Ascending aorta (tissue), 2 donors: ENCODE results near the gene HMCES. TPM values are rescaled to one million over a fixed set of nuclear protein-coding genes. Genes with fewer than 3 reads are reported as not detected.

ENCODE experiments used
- DNase-seq, 2 donors: peaks; one replicate each; pipeline ENCODE4 v3.0.0-alpha.2; 2019; ENCODE audit warnings: low spot score in 2 of 2
- H3K27ac ChIP-seq, 2 donors: fragments of 200-600 bp; sonication (generic); one replicate each; pipeline ENCODE4 v1.5.1; 2016 to 2017; ENCODE audit warnings: mild to moderate bottlenecking in 1 of 2
- H3K27me3 ChIP-seq: fragments of 200-600 bp; sonication (generic); one replicate; pipeline ENCODE4 v1.5.1; 2017
- H3K36me3 ChIP-seq, 2 donors: fragments of 200-600 bp; sonication (generic); one replicate each; pipeline ENCODE4 v1.5.1; 2016
- H3K4me1 ChIP-seq, 2 donors: fragments of 200-600 bp; sonication (generic); one replicate each; pipeline ENCODE4 v1.5.1; 2016 to 2017; ENCODE audit warnings: mild to moderate bottlenecking in 1 of 2
- H3K4me3 ChIP-seq, 2 donors: fragments of 200-600 bp; sonication (generic); one replicate each; pipeline ENCODE4 v1.5.1; 2016 to 2017; ENCODE audit warnings: mild to moderate bottlenecking in 1 of 2
- H3K9me3 ChIP-seq, 2 donors: fragments of 200-600 bp; sonication (generic); one replicate each; pipeline ENCODE4 v1.5.1; 2016
- CTCF ChIP-seq, 3 experiments: fragments of 200-600 bp in 2 of 3; fragments of 450-650 bp in 1 of 3; sonication (generic) in 2 of 3; IDR thresholded peaks; one replicate each; pipeline ENCODE4 v1.5.1; 2016 to 2019; ENCODE audit warnings: antibody characterized with exemption in 3 of 3, mild to moderate bottlenecking in 1 of 3, moderate library complexity in 1 of 3
- intact Hi-C: fragments of 100-400 bp; cut with DNase I; formaldehyde crosslinking; loops from one replicate; pipeline ENCODE4 v1.15.1; 2023
- total RNA-seq: library from RNA; depleted of rRNA; stranded (reverse); fragments of >200 nt; gene quantifications from one replicate; pipeline ENCODE4 v1.1.0, GENCODE V29; 2016

HMCES gene
- total RNA-seq, 1 donor from 2014 or later = 11.2 TPM

GRCh38 chr3:129316248-129317013 lies 37.8 kb downstream of the HMCES start:
- Histone ChIP-seq H3K9me3 (no peaks in the 10 kb centered on the region), H3K27me3 (no peaks in the 10 kb centered on the region), H3K36me3 (peaks cover 0 to 3% of the 10 kb centered on the region in 2 donors), H3K27ac (peak overlapping the region; percentile 89 to 90), H3K4me1 (peaks cover 5 to 18% of the 10 kb centered on the region in 2 donors), H3K4me3 (peak overlapping the region; percentile 82 to 87)
- intact Hi-C loops = loop anchor here (1.0 to 5.0 kb wide), 3 partner anchors 11 to 311 kb away; no protein-coding TSS in a partner anchor
- TF ChIP-seq CTCF (IDR thresholded peaks at IDR 0.05) = peak in 2 of 3 experiments; percentile 57 to 68
- DNase-seq = peak in 1 of 2 donors; percentile 91

DNA sequence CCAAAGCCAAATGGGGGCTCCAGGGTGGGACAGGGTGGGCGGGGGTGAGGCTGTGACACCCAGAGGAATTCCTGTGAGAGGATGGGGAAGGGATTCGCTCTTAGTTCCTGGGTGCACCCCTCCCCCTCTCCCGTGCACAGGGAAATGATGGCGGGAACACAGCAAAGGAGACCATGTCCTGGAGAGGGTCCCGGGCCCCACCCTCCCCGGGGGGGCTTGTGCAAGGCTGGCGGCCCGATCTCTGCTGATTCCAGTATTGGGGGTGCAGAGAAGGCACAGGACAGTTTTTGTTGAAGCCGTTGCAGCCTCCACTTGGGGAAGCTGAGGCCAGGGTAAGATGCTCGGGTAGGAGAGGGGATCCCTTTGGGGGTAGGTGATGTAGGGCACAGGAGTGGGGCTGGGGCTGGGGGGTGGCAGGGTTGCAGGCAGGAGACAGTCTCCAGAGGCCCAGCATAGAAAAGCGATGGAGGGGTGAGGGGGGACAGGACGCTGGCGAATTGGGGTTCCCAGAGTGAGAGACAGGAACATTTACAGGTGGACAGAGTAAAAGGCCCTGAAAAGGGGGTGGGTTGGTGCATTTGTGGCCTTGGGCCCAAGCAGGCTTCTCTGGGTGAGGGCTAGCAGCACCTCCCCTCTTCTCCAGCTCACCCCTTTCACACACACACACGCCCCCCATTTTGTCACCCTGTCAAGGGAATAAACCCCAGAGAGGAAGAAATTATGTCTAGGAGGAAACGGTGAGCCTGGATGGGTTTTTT lies 38.5 kb downstream of the HMCES start:
- peak overlapping the region; percentile 89 to 90 for H3K27ac ChIP-seq

DNA sequence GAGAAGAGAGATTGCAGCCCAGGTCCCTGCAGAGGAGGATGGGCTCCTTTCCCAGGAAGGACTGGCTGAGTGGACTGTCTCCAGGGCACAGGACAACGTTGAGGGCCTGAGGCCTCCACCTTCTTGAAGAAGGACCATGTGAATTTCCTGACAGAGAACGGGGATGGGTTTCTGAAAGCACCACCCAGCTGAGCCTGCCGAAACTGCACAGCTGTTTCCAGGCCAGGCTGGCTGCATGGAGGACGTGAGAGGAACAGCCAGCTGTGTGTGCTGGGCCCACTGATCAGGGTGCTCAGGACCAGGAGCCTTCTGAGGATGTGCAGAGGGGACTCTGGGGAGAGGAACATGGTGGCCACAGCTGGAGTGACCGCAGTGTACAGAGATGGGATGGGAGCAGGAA lies 39.2 kb downstream of the HMCES start:
- H3K4me3 ChIP-seq = no peak overlapping the region
- no peak overlapping the region for H3K27ac ChIP-seq
- no peak for TF ChIP-seq CTCF (IDR thresholded peaks at IDR 0.05)
- DNase-seq = peak in 1 of 2 donors; percentile 62
- intact Hi-C loops = loop anchor here (5.0 kb wide), 1 partner anchor 309 kb away; no protein-coding TSS in a partner anchor
- no peaks in the 10 kb centered on the region for H3K9me3 ChIP-seq
- H3K36me3 ChIP-seq = peaks cover 0 to 3% of the 10 kb centered on the region in 2 donors
- H3K4me1 ChIP-seq = peaks cover 5 to 18% of the 10 kb centered on the region in 2 donors
- H3K27me3 ChIP-seq = no peaks in the 10 kb centered on the region

More for the DNA sequence above, 38.5 kb downstream of the HMCES start:
- H3K36me3 ChIP-seq = peaks cover 0 to 3% of the 10 kb centered on the region in 2 donors
- H3K4me1 ChIP-seq = peaks cover 5 to 18% of the 10 kb centered on the region in 2 donors
- H3K27me3 ChIP-seq = no peaks in the 10 kb centered on the region
- peak overlapping the region; percentile 82 to 87 for H3K4me3 ChIP-seq
- no peaks in the 10 kb centered on the region for H3K9me3 ChIP-seq
- peak in 1 of 2 donors; percentile 58 for DNase-seq
- TF ChIP-seq CTCF (IDR thresholded peaks at IDR 0.05) = no peak
- intact Hi-C loops = loop anchor here (5.0 kb wide), 1 partner anchor 310 kb away; no protein-coding TSS in a partner anchor

DNA sequence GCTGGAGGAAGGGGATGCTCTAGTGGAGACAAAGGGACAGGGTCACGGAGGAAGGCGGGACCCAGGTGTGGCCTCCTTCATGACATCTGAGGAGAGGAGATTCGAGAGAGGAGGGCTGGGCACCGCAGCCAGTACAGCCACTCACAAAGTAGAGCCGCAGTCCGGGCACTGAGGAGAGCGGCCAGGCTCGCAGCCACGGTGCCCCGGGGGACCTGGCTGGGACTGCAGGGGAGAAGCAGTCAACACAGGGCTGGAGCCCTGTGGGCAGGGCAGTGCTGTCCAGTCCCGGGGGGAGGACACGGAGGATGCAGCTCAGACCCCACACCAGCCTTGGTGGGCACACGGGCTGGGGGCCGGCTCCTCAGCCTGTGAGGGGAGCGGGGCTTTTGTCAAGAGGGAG lies 40.3 kb downstream of the HMCES start:
- peaks cover 0 to 11% of the 10 kb centered on the region in 2 donors for H3K36me3 ChIP-seq
- peak in 1 of 2 donors; percentile 58 for DNase-seq
- TF ChIP-seq CTCF (IDR thresholded peaks at IDR 0.05) = no peak
- no peaks in the 10 kb centered on the region for H3K9me3 ChIP-seq
- intact Hi-C loops = loop anchor here (5.0 kb wide), 1 partner anchor 308 kb away; no protein-coding TSS in a partner anchor
- no peak overlapping the region for H3K4me3 ChIP-seq
- no peak overlapping the region for H3K27ac ChIP-seq
- no peaks in the 10 kb centered on the region for H3K27me3 ChIP-seq
- peaks cover 5 to 11% of the 10 kb centered on the region in 2 donors for H3K4me1 ChIP-seq

DNA sequence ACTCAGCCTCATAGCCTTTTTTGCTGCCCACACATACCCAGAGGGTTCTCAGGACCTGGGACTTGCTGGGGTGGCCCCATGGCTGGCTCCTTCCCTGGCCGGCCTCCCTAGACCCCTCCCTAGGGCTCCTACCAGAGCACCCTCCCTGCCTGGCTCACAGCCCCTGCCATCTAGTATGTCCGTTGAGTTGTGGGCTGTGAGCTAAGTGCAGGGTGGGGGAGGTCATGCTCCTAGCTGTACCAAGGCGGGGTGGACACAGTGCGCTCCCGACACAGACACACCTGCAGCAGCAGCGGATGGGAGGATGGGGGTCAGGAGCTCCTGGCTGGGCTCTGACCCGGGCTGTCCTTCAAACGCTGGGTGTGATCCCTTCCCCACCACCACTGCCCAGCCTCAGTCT lies 41.6 kb downstream of the HMCES start:
- TF ChIP-seq CTCF (IDR thresholded peaks at IDR 0.05) = no peak
- Histone ChIP-seq H3K27ac (no peak overlapping the region), H3K36me3 (peaks cover 7 to 19% of the 10 kb centered on the region in 2 donors), H3K9me3 (no peaks in the 10 kb centered on the region), H3K4me3 (no peak overlapping the region), H3K4me1 (peaks cover 5 to 6% of the 10 kb centered on the region in 2 donors), H3K27me3 (no peaks in the 10 kb centered on the region)
- intact Hi-C loops = no loop called here
- peak in 1 of 2 donors; percentile 62 for DNase-seq
